Midbrain (tissue), 1 donor: ENCODE data around the gene SLC6A4.
"Not testable (repeated sequence)": the region's sequence is repeated elsewhere in the genome, so short reads cannot be mapped to it uniquely, and the experiment has no call there.

ENCODE experiments used
- DNase-seq: peaks from one replicate; lab custom pipeline; 2025; lab: John Stamatoyannopoulos, UW

SLC6A4 gene

GRCh38 chr17:30219315-30219714, 16.2 kb downstream of the SLC6A4 start:
- no peak for DNase-seq

GRCh38 chr17:30218799-30219198, 16.7 kb downstream of the SLC6A4 start:
- DNase-seq, result no peak

- no peak for DNase-seq
These were observed 17.7 kb downstream of the SLC6A4 start for GRCh38 chr17:30217746-30218245.

- DNase-seq, result no peak
These were observed 18.4 kb downstream of the SLC6A4 start for GRCh38 chr17:30217054-30217453.

GRCh38 chr17:30212750-30213149, 22.7 kb downstream of the SLC6A4 start:
- DNase-seq, result no peak

- no peak for DNase-seq
These were observed 24.1 kb downstream of the SLC6A4 start for GRCh38 chr17:30211371-30211770.

GRCh38 chr17:30210901-30211300, 24.6 kb downstream of the SLC6A4 start:
- DNase-seq, result no peak

- DNase-seq, result no peak
These were observed 25.1 kb downstream of the SLC6A4 start for GRCh38 chr17:30210366-30210765.

- no peak for DNase-seq
These were observed 25.6 kb downstream of the SLC6A4 start for GRCh38 chr17:30209930-30210329.

GRCh38 chr17:30208214-30208613, 27.3 kb downstream of the SLC6A4 start:
- DNase-seq, result no peak

- no peak for DNase-seq
These were observed 27.8 kb downstream of the SLC6A4 start for GRCh38 chr17:30207655-30208054.

- DNase-seq, result no peak
These were observed 32.0 kb downstream of the SLC6A4 start for GRCh38 chr17:30203471-30203981.

GRCh38 chr17:30200656-30201055, 34.8 kb downstream of the SLC6A4 start:
- not testable (repeated sequence) for DNase-seq

GRCh38 chr17:30200106-30200505, 35.4 kb downstream of the SLC6A4 start:
- DNase-seq, result no peak

- DNase-seq, result no peak
These were observed 35.9 kb downstream of the SLC6A4 start for GRCh38 chr17:30199600-30199999.

GRCh38 chr17:30197416-30197815, 38.1 kb downstream of the SLC6A4 start:
- DNase-seq, result no peak

- no peak for DNase-seq
These were observed 39.0 kb downstream of the SLC6A4 start for GRCh38 chr17:30196504-30196903.

GRCh38 chr17:30191072-30191471, 44.4 kb downstream of the SLC6A4 start:
- DNase-seq, result no peak

GRCh38 chr17:30188211-30188939, 47.1 kb downstream of the SLC6A4 start:
- no peak for DNase-seq

- DNase-seq, result no peak
These were observed 47.9 kb downstream of the SLC6A4 start for GRCh38 chr17:30187573-30187972.

- no peak for DNase-seq
These were observed 48.7 kb downstream of the SLC6A4 start for GRCh38 chr17:30186761-30187160.

- DNase-seq, result no peak
These were observed 58.6 kb downstream of the SLC6A4 start for GRCh38 chr17:30176855-30177254.

- DNase-seq, result no peak
These were observed 60.9 kb downstream of the SLC6A4 start for GRCh38 chr17:30174556-30174955.

- DNase-seq, result no peak
These were observed 61.8 kb downstream of the SLC6A4 start for GRCh38 chr17:30173649-30174048.
